ENCODE results near the gene MTG1.
"Not testable (repeated sequence)": the region's sequence is repeated elsewhere in the genome, so short reads cannot be mapped to it uniquely, and the experiment has no call there.

Gene MTG1

DNA sequence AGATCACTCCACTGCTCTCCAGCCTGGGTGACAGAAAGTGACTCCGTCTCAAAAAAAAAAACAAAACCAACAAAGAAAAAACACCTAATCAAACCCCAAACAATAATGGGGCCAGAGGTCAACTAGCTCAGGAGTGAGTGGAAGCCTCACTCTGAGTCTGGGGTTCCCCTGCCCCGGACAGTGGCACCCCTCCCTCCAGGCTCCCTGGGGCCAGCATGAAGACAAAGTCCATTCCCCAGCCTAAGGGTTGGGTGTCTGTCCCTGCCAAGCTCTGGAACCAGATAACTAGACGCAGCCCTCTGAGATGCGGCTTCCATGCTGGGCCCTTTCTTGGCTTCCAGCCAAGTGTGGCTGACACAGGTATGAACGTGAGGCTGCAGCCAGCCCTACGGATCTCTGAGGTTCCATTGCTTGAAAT is 34.4 kb upstream of the MTG1 start:
- DNase-seq: peak; percentile 8

DNA sequence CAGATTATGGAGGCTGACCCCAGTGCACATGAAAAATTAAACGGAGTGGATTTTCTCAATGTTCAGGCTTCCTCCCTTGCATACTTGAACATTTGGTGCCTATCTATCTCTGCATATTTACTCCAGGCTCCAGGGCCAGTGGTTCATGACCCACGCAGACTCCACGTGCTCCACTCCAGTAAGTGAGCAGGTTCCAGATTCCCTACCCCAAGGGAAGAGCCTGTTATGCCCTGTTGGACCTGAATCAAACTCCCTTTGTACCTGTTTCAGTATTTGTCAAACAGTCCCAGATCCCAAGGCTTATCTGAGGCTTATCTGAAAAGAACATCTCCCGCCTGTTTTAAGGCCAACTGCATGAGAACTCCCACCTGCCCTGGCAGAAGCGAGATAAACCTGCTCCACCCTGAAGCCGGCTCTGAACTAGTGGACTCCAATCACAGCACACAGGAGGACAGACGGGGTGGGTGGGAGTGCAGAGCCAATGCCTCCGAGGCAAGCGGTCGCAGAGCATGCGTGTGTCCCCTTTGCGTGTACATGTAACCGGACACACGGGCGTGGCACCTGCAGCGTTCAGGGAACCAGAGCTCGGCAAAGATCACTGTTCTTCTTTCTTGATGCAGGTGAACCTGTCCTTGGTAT is 33.9 kb upstream of the MTG1 start:
- DNase-seq: no peak

DNA sequence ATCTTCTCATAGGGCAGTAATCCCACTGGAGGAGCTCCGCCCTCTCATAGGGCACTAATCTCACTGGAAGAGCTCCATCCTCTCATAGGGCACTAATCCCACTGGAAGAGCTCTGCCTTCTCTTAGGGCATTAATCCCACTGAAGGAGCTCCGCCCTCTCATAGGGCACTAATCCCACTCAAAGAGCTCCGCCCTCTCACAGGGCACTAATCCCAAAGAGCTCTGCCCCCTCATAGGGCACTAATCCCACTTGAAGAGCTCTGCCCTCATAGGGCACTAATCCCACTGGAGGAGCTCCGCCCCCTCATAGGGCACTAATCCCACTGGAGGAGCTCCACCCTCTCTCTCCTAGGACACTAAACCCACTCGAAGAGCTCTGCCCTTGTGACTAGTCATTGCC is 32.7 kb upstream of the MTG1 start:
- DNase-seq: no peak

DNA sequence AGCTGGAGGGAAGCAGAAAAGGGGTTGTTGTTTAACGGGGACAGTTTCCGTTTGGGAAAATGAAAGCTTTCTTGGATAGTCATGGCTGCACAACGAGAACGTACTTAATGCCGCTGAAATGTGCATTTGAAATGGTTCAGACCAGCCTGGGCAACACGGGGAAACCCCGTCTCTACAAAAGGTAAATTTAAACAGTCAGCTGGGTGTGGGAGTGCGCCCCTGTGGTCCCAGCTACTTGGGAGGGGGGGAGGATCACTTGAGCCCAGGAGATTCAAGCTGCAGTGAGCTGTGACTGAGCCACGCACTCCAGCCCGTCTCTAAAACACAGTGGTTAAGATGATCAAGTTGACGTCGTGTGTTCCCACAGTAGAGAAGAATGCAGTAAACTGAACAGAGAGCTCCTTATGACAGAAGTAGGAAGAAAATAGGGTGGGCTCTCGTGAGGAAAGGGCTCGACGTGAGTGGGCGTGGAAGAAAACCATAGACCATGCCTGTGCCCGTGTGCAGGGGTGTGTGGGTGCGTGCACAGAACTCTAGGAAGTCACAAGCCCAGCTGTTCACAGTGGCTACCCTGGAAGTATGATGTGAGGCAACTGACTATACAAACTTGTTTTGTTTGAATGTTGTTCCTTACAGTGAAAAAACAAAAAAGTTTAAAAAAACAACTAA is 32.0 kb upstream of the MTG1 start:
- no peak for DNase-seq

DNA sequence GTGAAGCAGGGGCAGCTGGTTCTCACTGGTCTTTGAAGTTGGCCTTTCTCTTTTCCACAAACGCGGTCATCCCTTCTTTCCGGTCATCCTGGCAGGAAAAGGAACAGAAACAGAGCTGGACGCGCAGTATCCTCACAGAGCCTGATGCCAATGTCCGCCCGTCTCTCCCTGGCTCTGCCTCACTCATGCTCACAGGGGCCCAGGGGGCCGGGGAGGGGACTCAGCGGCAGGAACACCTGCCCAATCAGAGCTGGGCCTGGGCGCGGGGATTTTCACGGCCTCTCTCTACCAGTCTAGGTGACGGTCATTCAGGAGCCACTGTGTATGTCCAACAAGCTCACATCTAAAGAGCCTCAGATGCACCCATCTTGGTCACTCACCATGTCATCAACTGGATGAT is 31.1 kb upstream of the MTG1 start:
- no peak for DNase-seq

DNA sequence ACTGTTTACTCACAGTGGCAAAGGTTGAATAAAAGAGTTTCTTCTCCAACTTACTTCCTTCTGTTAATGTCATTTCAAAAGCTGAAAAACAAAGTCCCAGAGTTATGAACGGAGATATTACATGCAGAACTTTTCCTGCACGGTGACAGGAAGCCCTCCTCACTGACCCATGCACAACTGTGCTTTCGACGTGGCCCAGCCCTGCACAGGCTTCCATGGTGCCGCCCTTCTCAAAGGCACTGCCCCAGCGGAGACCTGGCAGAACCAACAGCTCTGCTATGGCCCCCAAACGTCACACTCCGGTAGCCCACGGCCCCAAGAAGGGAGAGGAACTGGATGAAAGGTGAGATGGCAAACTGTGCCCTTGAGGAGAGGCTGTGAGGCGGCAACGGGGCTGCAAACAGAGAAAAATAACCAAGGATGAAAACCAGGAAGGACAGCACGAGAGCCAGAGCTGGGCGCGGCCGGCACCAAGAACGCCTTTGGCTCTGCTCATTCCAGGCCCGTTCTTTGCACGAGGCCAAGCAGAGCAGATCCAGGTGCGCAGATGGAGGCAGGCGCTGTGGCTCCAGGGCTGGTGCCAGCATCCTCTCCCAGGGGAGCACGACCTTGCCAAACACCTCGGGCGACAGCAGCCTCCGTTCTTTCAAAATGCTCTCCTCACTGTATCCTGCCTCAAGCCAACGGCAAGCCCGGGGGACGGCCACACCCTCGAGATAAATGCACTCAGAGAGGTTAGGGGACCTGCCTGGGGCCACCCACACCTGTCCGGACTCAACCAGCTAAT is 29.1 kb upstream of the MTG1 start:
- DNase-seq: peak; percentile 14

DNA sequence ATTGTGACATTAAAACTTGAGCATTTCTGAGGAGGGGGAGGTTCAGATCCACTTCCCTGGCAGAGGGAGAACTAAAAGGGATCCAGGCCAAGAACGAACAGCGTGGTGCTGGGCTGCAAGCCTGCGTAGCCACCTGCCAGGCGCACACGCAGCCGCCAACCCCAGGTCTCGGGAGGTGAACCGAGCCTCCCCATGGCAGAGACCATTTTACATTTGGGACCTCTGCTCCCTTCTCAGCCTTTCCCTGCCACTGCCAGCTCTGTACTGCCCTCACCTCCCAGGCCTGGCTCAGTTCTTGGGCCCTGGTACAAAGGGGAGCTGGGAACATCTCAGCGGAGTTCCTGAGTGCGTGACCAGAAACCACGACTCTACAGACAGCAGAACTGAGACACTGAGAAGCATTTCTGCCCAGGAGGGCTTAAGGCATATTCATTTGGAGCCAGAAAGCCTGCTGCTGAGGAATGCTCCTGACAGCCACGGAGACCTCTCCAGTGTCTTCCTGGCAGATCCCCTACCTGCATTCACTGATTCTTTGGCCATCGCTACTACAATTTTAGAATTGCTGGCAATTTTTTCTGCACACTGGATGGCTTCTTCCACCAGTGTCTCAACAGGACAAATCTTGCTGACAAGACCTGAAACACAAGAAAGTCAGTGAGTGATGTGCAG is 28.4 kb upstream of the MTG1 start:
- no peak for DNase-seq

DNA sequence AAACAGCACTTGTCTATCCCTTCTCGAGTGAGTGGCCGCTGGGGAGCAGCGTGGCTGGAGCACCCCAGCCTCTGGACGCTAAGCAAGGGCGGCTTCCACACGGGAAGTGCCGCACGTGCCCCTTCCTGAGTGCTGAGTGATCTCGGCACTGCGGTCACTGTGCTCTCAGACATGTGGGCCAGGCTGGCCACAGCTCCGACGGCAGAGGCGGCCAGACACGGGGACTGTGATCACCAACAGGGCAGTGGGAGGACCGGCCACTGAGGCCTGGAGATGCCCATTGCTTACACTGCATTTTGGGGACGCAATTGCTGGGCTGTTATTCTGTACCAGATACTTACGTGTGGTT is 27.9 kb upstream of the MTG1 start:
- no peak for DNase-seq

DNA sequence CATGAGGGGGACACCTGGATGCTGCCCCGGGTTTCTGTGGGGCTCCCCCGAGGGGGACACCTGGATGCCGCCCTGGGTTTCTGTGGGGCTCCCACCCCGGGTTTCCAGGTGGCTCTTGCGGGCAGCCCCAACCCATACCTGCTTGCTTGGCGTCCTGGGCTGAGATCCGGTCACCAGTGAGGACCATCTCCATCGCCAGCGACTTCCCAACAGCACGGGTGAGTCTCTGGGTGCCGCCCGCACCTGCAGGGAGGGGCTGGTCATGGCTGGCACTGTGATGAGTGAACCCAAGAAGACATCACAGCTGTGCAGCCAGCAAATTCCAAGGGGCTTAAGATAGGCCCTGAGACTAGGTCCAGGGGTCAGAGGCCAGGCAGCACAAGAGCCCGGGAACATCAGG is 27.2 kb upstream of the MTG1 start:
- DNase-seq: no peak

DNA sequence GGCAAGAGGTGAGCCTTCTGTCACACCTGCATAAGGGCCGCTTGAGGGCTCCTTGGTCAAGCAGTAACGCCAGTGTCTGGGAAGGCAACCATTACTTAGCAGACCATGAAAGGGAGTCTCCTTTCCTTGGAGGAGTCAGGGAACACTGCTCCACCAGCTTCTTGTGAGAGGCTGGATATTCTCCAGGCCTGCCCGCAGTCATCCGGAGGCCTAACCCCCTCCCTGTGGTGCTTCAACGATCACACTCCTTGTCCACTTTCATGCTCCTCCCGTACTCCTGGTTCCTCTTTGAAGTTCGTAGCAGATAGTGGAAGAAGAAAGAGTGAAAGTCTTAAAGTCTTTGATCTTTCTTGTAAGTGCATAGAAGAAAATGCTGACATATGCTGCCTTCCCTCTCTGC is 26.5 kb upstream of the MTG1 start:
- DNase-seq: not testable (repeated sequence)

DNA sequence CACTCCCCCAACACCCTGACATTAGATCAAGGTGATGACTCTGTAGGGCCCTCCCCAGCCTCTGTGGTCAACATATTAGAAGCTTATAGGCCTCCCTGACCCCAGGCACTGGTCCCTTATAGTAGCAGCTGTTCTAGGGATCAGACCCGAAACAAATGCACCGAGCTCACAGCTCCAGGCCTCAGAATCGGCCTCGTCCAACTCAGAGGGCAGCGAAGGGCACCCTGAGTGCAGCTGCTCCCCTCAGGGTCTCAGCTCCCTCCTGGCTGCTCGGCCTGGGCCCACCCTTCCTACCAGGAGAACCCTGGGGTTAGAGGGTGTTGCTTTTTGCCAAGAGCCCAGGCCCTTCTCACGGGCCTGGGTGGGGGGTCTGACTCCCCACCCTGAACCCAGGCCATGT is 25.8 kb upstream of the MTG1 start:
- no peak for DNase-seq

DNA sequence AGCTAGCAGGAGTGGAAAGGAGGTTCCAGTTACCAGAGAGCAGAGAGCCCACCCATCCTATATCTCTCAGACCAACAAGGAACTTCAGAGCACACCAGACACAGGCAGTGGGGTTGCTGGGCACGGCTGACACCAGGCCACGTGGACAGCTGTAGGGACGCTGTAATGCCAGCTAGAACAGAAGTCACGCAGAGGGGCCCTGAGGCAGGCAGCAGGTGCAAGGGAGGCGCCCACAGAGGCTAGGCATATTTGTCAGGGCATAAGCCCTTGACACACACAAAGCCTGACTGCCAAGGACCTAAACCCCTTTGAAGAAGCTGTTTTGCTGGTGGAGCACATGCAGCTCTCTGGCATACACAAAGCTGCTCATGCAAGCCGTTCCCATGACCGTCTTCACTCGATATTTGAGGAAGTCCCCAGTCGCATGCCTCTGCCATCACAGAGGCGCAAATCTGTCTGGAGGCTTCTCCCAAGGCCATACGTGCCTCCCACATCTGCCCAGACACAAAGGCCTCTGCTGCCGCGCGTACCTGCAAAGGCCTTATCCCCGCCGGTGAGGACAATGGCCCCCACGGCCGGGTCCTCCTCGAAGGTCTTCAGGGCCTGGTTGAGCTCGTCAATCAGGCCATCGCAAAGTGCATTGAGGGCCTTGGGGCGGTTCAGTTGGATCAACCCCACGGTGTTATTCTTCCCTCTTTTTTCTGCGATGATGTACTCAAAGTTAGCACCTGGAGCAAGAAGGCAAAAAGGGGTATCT is 23.7 kb upstream of the MTG1 start:
- DNase-seq: no peak

DNA sequence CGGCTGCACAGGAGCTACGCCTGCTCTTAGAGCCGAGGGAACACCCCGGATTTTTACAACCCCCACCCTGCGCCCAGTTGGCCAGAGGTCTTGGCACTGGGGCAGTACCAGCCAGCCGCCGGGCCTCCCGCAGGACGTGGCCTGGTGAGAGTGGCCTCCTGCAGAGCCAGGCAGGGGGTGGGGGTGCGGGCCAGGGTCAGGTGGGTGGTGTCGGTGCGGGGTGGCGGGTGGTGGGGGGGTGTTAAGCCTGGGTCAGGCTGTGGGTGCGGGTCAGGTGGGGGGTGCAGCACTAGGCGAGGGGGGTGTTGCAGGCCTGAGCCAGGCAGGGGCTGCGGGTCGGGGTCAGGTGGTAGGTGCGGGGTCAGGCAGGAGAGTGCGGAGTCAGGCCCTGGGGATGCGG is 21.4 kb upstream of the MTG1 start:
- no peak for DNase-seq

DNA sequence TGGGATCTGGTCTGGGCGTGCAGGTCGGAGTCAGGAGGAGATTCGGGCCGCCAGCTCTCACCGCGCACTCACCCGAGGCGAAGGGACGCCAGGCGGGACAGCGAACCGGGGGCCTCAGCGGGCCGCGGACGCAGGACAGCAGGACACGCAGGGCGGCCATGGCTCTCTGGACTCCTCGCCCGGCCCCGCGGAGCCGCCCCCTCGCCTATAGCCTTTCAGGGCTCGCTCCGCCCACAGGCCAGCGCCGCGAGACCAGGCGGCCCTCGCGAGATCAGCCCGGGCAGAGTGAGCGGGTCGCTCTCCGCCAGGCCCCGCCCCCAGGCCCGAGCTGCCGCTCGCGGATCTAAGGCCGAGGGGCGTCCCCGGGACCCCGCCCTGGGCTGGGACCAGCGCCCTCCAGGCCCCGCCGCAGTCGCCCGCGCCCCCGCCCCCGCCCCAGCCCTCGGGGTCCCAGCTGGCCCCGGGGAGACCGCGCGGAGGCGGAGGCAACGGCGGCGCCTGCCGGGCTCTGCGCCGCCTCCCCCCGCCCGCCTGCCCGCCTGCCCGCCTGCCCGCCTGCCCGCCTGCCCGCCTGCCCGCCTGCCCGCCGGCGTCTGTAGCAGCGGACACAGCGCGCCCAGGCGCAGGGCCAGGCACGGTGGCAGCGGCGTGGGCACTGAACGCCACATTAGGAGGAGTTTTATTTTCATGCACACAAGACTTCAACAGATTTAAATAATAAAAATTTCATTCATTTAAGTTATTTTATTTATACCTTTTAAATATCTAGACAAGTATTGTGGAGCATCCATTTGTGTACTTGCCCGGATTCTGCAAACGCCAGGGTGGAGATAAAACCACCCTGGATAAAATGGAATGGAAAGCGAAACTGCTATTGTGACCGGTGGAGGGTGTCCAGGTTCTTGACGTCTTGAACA is 20.5 kb upstream of the MTG1 start, which contains the start of gene ECHS1:
TSS of gene ECHS1 (minus strand) at position 181 of the 917 bp plus-strand sequence. CDS start at position 160, 21 bp downstream.
- peak; percentile 66 for DNase-seq

DNA sequence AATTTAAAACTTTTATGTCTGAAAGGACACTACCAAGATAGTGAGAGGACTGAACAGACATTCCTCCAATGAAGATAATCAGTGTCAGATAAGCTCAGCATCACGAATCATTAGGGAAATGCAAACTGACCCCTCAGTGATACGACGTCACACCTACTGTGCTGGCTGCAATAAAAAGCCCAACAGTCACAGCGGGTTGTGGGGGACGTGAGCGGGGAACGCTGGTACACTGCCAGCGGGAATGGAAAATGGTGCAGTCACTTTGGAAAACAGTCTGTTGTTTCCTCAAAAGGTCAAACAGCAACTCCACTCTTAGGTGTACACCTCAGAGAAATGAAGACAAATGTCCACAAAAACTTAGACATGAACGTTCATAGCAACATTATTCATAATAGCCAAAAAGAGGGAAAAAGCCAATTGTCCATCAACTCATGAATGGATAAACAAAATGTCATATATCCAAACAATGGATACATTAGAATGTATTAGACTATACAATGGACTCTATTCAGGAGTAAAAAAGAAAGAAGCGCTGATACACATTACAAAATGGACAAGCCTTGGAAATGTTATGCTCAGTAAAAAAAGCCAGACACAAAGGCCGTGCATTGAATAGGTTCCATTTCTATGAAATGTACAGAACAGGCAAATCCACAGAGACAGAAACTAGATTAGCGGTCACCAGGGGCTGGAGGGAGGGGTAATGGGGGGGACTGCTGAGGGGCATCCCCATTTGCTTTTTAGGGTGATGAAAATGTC is 18.4 kb upstream of the MTG1 start:
- DNase-seq: no peak

DNA sequence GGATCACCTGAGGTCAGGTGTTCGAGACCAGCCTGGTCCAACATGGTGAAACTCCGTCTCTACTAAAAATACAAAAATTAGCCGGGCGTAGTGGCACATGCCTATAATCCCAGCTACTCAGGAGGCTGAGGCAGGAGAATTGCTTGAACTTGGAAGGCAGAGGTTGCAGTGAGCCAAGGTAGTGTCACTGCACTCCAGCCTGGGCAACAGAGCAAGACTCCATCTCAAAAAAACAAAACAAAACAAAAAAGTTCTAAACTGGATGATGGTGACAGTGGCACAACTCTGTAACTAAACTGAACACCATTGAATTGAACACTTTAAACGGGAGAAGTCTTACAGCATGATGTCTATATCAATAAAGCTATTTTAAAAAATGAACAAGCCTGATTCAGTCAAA is 17.8 kb upstream of the MTG1 start:
- DNase-seq: not testable (repeated sequence)

DNA sequence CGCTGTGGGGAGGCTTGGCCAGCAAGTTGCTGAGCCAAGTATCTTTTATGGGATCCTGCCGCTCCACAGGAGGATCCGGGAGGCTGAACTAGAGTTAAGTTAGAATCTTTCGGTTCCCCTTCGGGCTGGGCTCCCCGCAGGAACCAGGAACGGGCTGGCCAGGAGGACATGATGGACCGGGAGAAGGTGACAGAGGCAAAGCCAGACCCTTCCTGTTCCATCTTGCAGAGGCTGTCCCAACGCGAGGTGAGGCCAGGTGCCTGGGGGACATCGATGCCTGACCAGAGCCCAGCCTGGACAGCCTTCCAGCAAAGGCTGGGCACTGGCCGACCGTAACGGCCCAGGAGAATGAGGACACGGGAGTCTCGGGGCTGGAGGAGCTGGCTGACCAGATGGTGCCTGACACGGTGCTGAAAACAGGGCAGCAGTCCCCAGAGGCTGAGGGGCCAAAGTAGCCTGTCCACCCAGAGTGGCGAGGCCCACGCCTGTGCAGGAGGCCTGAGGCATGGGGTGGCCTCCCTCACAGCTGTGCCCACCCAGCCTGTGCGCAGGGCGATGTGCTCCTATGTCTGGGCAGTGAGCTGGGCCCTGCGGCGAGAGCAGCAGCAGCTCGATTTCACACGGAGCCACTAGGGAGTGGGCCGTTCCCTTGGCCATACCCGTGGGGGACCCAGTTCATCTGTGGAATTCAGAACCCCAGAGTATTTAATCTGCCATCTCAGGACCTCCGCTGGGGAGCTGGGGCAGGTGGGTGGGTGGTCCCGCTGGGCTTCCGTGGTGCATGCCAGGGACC is 16.7 kb upstream of the MTG1 start:
- DNase-seq: no peak

DNA sequence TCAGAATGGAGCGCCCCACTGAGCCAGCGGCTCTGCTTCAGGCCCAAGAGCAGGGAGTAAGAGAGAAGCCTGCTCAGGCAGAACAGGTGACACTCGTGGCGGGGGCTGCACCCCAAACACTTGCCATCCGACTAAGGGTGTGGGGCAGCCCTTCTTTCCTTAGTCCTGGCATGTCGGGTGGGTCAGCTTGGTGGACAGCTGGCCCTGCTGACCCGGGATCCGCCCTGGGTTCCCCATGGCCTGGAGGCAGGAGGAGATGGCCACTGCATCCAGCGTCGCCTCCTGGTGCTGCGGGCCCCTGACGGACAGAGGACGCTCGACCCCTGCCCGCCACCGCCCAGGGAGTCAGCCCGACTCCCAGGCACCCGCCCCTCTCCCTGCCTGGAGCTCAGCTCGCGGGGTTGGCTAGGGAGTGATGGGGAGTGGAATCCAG is 16.1 kb upstream of the MTG1 start:
- no peak for DNase-seq

DNA sequence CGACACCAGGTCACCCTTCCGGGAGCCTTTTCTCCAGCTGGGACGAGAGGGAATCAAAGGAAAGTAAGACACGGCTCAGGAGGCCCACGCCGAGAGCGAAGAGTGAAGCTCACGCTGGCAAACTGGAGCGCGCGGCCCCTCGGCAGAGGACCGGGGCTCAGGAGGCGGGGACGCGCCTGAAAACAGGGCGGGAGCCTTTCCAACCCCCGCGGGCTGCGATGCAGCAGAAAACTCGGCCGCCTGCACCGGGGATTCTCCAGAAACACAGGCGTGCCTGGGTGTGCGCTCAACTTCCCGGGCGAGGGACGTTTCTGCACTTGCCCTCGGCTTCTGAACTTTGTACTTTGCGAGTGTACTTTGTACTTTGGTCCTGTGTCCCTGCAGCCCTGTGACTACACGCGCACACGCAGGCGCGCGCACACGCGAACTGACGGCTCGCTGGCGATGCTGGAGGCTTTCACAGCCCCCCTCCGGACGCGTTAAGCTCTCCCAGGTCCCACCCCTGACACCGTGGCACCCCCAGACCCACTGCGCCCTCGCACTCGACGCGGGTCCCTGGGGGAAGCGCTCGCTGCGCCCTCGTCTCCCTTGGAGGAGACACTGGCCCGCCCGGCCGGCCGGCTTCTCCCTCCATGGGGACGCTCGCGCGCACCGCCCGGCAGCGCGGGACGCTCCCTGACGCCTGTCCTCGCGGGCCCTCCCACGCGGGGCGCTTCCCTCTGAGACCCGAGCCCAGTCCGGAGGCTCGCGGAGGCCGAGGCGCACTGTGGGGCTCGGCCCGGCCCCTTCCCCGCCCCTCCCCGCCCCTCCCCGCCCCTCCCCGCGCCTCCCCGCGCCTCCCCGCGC is 15.5 kb upstream of the MTG1 start:
- no peak for DNase-seq

Measured in NCI-H2107 (cell line).